ENCODE results near the gene CYTH3. TPM values are rescaled to one million over a fixed set of nuclear protein-coding genes. Genes with fewer than 3 reads are reported as not detected.

CYTH3 gene
- total and polyA plus RNA-seq, 2 of the 8 experiments (the other 6 are each of a cell fraction or from before 2014, with no cell fraction given): 10.3 to 11.9 TPM

DNA sequence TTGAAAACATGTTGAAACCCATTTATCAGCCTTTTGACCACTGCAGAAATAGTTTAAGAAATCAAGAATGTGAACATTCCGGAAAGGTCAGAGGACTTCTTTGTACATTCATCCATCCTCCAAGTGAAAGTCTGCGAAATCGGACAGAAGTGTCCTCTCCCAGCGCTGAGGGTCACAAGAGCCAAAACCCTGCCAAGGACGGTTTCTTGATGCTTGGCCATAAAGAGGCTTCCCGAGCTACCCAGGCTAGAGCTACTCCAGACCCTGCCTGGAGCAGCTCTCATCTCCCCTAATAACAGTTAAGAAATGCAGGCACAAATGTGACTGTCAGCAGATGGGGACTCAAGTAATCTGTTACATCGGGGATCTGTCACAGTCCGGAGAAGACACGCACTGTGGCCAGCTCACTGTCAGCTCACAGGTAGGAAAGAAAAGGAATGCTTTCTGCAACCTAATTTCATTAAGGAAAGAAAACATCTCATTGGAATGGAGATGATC is 4.5 kb upstream of the CYTH3 start:
- ChIA-PET POLR2A (ENCODE audit: partially characterized antibody) (no interaction called here), CTCF (ENCODE audit: partially characterized antibody) (interaction anchor here (0.6 to 1.7 kb wide), 3 partner anchors 26 to 44 kb away, joined by 4 to 5 read pairs (median 4); no protein-coding TSS in a partner anchor)
- Histone ChIP-seq H3K18ac (ENCODE audit: extremely low read depth, low read length) (no peak overlapping the region), H4K20me1 (replicated peaks in 1 of 2; ENCODE audit: control insufficient read depth in 1 of 2, insufficient read depth in 2 of 2, low read length in 2 of 2) (no peaks in the 10 kb centered on the region), H4K8ac (ENCODE audit: extremely low read depth, insufficient read depth, low read length) (no peak overlapping the region), H3K4ac (replicated peaks; ENCODE audit: insufficient read length, low read depth, low read length) (no peak overlapping the region), H3K56ac (replicated peaks; ENCODE audit: insufficient read length, low read depth, low read length) (no peak overlapping the region), H3K27me3 (replicated peaks in 1 of 4; ENCODE audit: control insufficient read depth in 3 of 4, extremely low read depth in 1 of 4, insufficient read depth in 3 of 4, low read length in 3 of 4) (no peaks in the 10 kb centered on the region), H3K79me2 (ENCODE audit: control insufficient read depth in 1 of 2, insufficient read depth in 2 of 2, low read length in 2 of 2) (no peaks in the 10 kb centered on the region), H3K23me2 (ENCODE audit: low read depth, low read length) (peaks cover 5% of the 10 kb centered on the region; the same call in 1 of the 2 replicates), H3K79me1 (ENCODE audit: low read depth, low read length) (no peaks in the 10 kb centered on the region), H3K4me3 (ENCODE audit: extremely low read depth in 1 of 4, insufficient read depth in 2 of 4, low read depth in 3 of 4, low read length in 4 of 4) (no peak overlapping the region), H3K9ac (replicated peaks in 1 of 4; ENCODE audit: extremely low read depth in 1 of 4, low read depth in 3 of 4, low read length in 3 of 4) (no peak overlapping the region), H4K91ac (replicated peaks; ENCODE audit: insufficient read length, low read length) (no peak overlapping the region), H2BK20ac (ENCODE audit: low read length) (no peak overlapping the region), H2BK120ac (replicated peaks; ENCODE audit: low read depth, low read length) (no peak overlapping the region), H3K27ac (ENCODE audit: low read depth, low read length) (no peak overlapping the region), H4K5ac (ENCODE audit: insufficient read length, low read depth, low read length) (no peak overlapping the region), H2BK5ac (ENCODE audit: low read depth, low read length) (no peak overlapping the region), H3K9me3 (ENCODE audit: insufficient read depth in 2 of 2, low read depth in 1 of 2, low read length in 1 of 2) (no peaks in the 10 kb centered on the region), H2BK15ac (ENCODE audit: low read length) (no peak overlapping the region), H3K4me1 (replicated peaks in 1 of 4; ENCODE audit: control insufficient read depth in 3 of 4, insufficient read depth in 4 of 4, low read length in 3 of 4) (peaks cover 2 to 5% (median 3%) of the 10 kb centered on the region in 4 experiments; a peak in 3 of 7 replicates), H2AFZ (ENCODE audit: low read length) (no peak overlapping the region), H2BK12ac (ENCODE audit: low read depth, low read length) (no peak overlapping the region), H3K36me3 (ENCODE audit: control insufficient read depth in 2 of 4, insufficient read depth in 4 of 4, low read length in 3 of 4) (no peaks in the 10 kb centered on the region), H3K14ac (ENCODE audit: insufficient read length) (no peak overlapping the region), H3K23ac (ENCODE audit: insufficient read length) (no peak overlapping the region), H3K4me2 (ENCODE audit: insufficient read depth in 1 of 2, low read depth in 2 of 2, low read length in 2 of 2) (no peak overlapping the region), H2AK5ac (ENCODE audit: low read depth, low read length) (no peak overlapping the region)
- 95% methylated on average over 9 of the region's 9 CpGs; no CpG with 5 or more reads in 1 of the 2 experiments for WGBS, 2 experiments (ENCODE audit: extremely low coverage in 1 of 2, insufficient coverage in 1 of 2, insufficient read length in 1 of 2, insufficient replicate concordance in 2 of 2, low coverage in 1 of 2, low lambda C conversion rate in 2 of 2, missing lambda C conversion rate in 1 of 2)
- no peak for FAIRE-seq
- no peak for DNase-seq (ENCODE audit: low read depth in 1 of 2, low spot score in 2 of 2)
- TF ChIP-seq, protein P1, sequence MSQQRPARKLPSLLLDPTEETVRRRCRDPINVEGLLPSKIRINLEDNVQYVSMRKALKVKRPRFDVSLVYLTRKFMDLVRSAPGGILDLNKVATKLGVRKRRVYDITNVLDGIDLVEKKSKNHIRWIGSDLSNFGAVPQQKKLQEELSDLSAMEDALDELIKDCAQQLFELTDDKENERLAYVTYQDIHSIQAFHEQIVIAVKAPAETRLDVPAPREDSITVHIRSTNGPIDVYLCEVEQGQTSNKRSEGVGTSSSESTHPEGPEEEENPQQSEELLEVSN (IDR thresholded peaks at IDR 0.05): no peak
- TF ChIP-seq, protein P2, sequence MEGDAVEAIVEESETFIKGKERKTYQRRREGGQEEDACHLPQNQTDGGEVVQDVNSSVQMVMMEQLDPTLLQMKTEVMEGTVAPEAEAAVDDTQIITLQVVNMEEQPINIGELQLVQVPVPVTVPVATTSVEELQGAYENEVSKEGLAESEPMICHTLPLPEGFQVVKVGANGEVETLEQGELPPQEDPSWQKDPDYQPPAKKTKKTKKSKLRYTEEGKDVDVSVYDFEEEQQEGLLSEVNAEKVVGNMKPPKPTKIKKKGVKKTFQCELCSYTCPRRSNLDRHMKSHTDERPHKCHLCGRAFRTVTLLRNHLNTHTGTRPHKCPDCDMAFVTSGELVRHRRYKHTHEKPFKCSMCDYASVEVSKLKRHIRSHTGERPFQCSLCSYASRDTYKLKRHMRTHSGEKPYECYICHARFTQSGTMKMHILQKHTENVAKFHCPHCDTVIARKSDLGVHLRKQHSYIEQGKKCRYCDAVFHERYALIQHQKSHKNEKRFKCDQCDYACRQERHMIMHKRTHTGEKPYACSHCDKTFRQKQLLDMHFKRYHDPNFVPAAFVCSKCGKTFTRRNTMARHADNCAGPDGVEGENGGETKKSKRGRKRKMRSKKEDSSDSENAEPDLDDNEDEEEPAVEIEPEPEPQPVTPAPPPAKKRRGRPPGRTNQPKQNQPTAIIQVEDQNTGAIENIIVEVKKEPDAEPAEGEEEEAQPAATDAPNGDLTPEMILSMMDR (IDR thresholded peaks at IDR 0.05; ENCODE audit: control extremely low read depth in 1 of 3, insufficient read depth in 1 of 3, low read depth in 1 of 3, low read length in 3 of 3): no peak
- no peak for TF ChIP-seq SIRT6 (IDR thresholded peaks at IDR 0.05; ENCODE audit: low read length)
- TF ChIP-seq TBP (IDR thresholded peaks at IDR 0.05; ENCODE audit: low read depth, low read length): no peak
- no peak for TF ChIP-seq SUZ12 (IDR thresholded peaks at IDR 0.05; ENCODE audit: low read length)
- no peak for TF ChIP-seq JUN (IDR thresholded peaks at IDR 0.05; ENCODE audit: low read depth, low read length)
- TF ChIP-seq SP2 (IDR thresholded peaks at IDR 0.05; ENCODE audit: low read length): no peak
- TF ChIP-seq ZNF274 (IDR thresholded peaks at IDR 0.05; ENCODE audit: borderline replicate concordance, extremely low read depth, low read length): no peak
- no peak for TF ChIP-seq TCF12 (IDR thresholded peaks at IDR 0.05; ENCODE audit: low read depth, low read length)
- no peak for TF ChIP-seq SP1 (IDR thresholded peaks at IDR 0.05; ENCODE audit: low read depth, low read length)
- TF ChIP-seq HDAC2 (IDR thresholded peaks at IDR 0.05; ENCODE audit: borderline replicate concordance in 1 of 2, low read depth in 2 of 2, low read length in 2 of 2): no peak

Data from H1 (cell line).